GM18526 (cell line): ENCODE data around the gene FSD1.

Experiments used
- POLR2A ChIP-seq: IDR thresholded peaks from 3 replicates; pipeline ENCODE4 v1.6.1; 2011; ENCODE audit not compliant: insufficient read length; ENCODE audit errors: extremely low read depth

The FSD1 gene

GRCh38 chr19:4278419-4279266 is 25.8 kb upstream of the FSD1 start, which contains the start of gene SHD:
TSS of gene SHD (plus strand) at chr19:4279266. CDS start at chr19:4280064, 798 bp downstream.
- no peak for TF ChIP-seq POLR2A

GRCh38 chr19:4279267-4279529 is 25.2 kb upstream of the FSD1 start:
- no peak for TF ChIP-seq POLR2A

GRCh38 chr19:4279530-4280422 is 24.6 kb upstream of the FSD1 start:
- no peak for TF ChIP-seq POLR2A

- TF ChIP-seq POLR2A = no peak
Measured at GRCh38 chr19:4284176-4284958, 20.0 kb upstream of the FSD1 start.

- no peak for TF ChIP-seq POLR2A
Measured at GRCh38 chr19:4284974-4285373, 19.4 kb upstream of the FSD1 start.

- TF ChIP-seq POLR2A = no peak
Measured at GRCh38 chr19:4288091-4288777, 16.2 kb upstream of the FSD1 start.

GRCh38 chr19:4291184-4291732 is 13.1 kb upstream of the FSD1 start:
- no peak for TF ChIP-seq POLR2A

- TF ChIP-seq POLR2A = no peak
Measured at GRCh38 chr19:4292515-4292914, 11.9 kb upstream of the FSD1 start.

- TF ChIP-seq POLR2A = no peak
Measured at GRCh38 chr19:4294389-4294788, 10.0 kb upstream of the FSD1 start.

GRCh38 chr19:4295972-4296771 is 8.2 kb upstream of the FSD1 start:
- TF ChIP-seq POLR2A = no peak

GRCh38 chr19:4297901-4298809 is 6.2 kb upstream of the FSD1 start:
- TF ChIP-seq POLR2A = no peak

- no peak for TF ChIP-seq POLR2A
Measured at GRCh38 chr19:4298810-4299550, 5.4 kb upstream of the FSD1 start.
